K562 (cell line): ENCODE measurements around the gene NR0B2. TPM values are rescaled to one million over a fixed set of nuclear protein-coding genes. Genes with fewer than 3 reads are reported as not detected.
A peak's percentile ranks its signal among the peaks of the same experiment; 100 is the strongest.

ENCODE experiments used
- E2F6 ChIP-seq, 2 experiments: IDR thresholded peaks; 2 replicates each; pipeline ENCODE4 v1.6.1; 2011; ENCODE audit warnings: borderline replicate concordance in 1 of 2, control low read depth in 1 of 2, low read depth in 1 of 2, low read length in 1 of 2, mild to moderate bottlenecking in 1 of 2, mixed read lengths in 1 of 2, moderate library complexity in 1 of 2; ENCODE audit not compliant: insufficient read depth in 1 of 2, insufficient read length in 1 of 2, poor library complexity in 1 of 2, severe bottlenecking in 1 of 2; ENCODE audit errors: extremely low read depth in 1 of 2
- ESRRB ChIP-seq: fragments of 250-450 bp; sonication (Bioruptor Pico); IDR thresholded peaks from 2 replicates; pipeline ENCODE4 v1.5.0; 2020; ENCODE audit warnings: mild to moderate bottlenecking, moderate library complexity, borderline replicate concordance
- EWSR1 ChIP-seq: fragments of 450-650 bp; IDR thresholded peaks from 2 replicates; pipeline ENCODE4 v1.6.1; 2018; ENCODE audit warnings: borderline replicate concordance, mild to moderate bottlenecking, low read depth, moderate library complexity; ENCODE audit not compliant: partially characterized antibody
- ID3 ChIP-seq, 2 experiments: fragments of 250-450 bp in 1 of 2; fragments of 450-650 bp in 1 of 2; sonication (Bioruptor Pico) in 1 of 2; IDR thresholded peaks; 2 replicates each; pipeline versions ENCODE4 v1.6.1 to v1.8.0; 2016 to 2021; ENCODE audit warnings: mild to moderate bottlenecking in 2 of 2, moderate library complexity in 2 of 2, missing compliant biosample characterization in 1 of 2, missing genetic modification characterization in 1 of 2
- MBD2 ChIP-seq: sonication (generic); IDR thresholded peaks from 2 replicates; pipeline ENCODE4 v1.6.1; 2016; ENCODE audit warnings: low read depth, borderline replicate concordance
- MTA3 ChIP-seq: fragments of 450-650 bp; formaldehyde crosslinking; IDR thresholded peaks from 2 replicates; pipeline ENCODE4 v1.6.1; 2017; ENCODE audit warnings: mild to moderate bottlenecking, borderline replicate concordance
- NFATC3 ChIP-seq: fragments of 450-650 bp; IDR thresholded peaks from 2 replicates; pipeline ENCODE4 v1.6.1; 2017; ENCODE audit warnings: mild to moderate bottlenecking
- NFYB ChIP-seq: IDR thresholded peaks from 2 replicates; pipeline ENCODE4 v1.6.1; 2011; ENCODE audit warnings: mild to moderate bottlenecking, moderate library complexity; ENCODE audit not compliant: insufficient read length; ENCODE audit errors: extremely low read depth
- NKRF ChIP-seq: fragments of 450-650 bp; IDR thresholded peaks from 2 replicates; pipeline ENCODE4 v1.6.1; 2016; ENCODE audit warnings: borderline replicate concordance
- SRF ChIP-seq, 2 experiments: fragments of 250-450, 450-650 bp in 1 of 2; sonication (Bioruptor Pico) in 1 of 2; sonication (generic) in 1 of 2; formaldehyde crosslinking; IDR thresholded peaks; 2 replicates each; pipeline versions ENCODE4 v1.5.0 to v1.5.1; 2020 to 2022; ENCODE audit warnings: mild to moderate bottlenecking in 1 of 2, missing genetic modification reagents in 1 of 2
- SRSF9 ChIP-seq: fragments of 200-400 bp; formaldehyde crosslinking; IDR thresholded peaks from 2 replicates; pipeline ENCODE4 v1.6.1; 2017; ENCODE audit warnings: low read depth, low read length, borderline replicate concordance
- TAF1 ChIP-seq: IDR thresholded peaks from 2 replicates; pipeline ENCODE4 v1.6.1; 2011; ENCODE audit warnings: mild to moderate bottlenecking, low read length, moderate library complexity; ENCODE audit not compliant: insufficient read depth, control insufficient read depth, severe bottlenecking; ENCODE audit errors: extremely low read depth
- TCFL5 ChIP-seq: fragments of 250-450 bp; sonication (Bioruptor Pico); conservative IDR thresholded peaks from 2 replicates; pipeline ENCODE4 v1.6.1; 2021; ENCODE audit warnings: mild to moderate bottlenecking, moderate library complexity, matching md5 sums
- ZC3H4 ChIP-seq: sonication (generic); formaldehyde crosslinking; IDR thresholded peaks from 2 replicates; pipeline ENCODE4 v1.9.0; 2021; ENCODE audit warnings: missing genetic modification reagents, borderline replicate concordance
- ZNF436 ChIP-seq: fragments of 250-450, 450-650 bp; sonication (Bioruptor Pico); formaldehyde crosslinking; IDR thresholded peaks from 2 replicates; pipeline ENCODE4 v1.7.0; 2020; ENCODE audit warnings: mild to moderate bottlenecking
- ZNF639 ChIP-seq, 2 experiments: fragments of 200-800 bp in 1 of 2; sonication (Bioruptor generic) in 1 of 2; sonication (generic) in 1 of 2; formaldehyde crosslinking in 1 of 2; IDR thresholded peaks in 1 of 2; conservative IDR thresholded peaks in 1 of 2; 2 replicates each; pipeline versions ENCODE4 v1.5.0 to v1.6.1; 2016 to 2020; ENCODE audit warnings: missing compliant biosample characterization in 1 of 2, missing genetic modification characterization in 1 of 2, missing genetic modification reagents in 1 of 2
- ZNF707 ChIP-seq: fragments of 250-450 bp; sonication (Bioruptor Pico); conservative IDR thresholded peaks from 2 replicates; pipeline ENCODE4 v1.8.0; 2022; ENCODE audit warnings: inconsistent platforms, mild to moderate bottlenecking, moderate library complexity
- polyA plus RNA-seq, 8 experiments: library from polyadenylated mRNA; depleted of rRNA in 4 of 8; stranded (reverse) in 5 of 8; unstranded in 3 of 8; fragments of >200 nt; fragmentation: Nextera tagmentation in 2 of 8; fragmentation: Illumina TruSeq in 1 of 8; extraction: Ambion mirVana in 2 of 8; extraction: Trizol in 1 of 8; gene quantifications; 2 replicates each; pipeline versions ENCODE4 v1.2.1 to v1.2.3, GENCODE V29; 2011 to 2014; ENCODE audit warnings: inconsistent platforms in 1 of 8, missing spikeins in 1 of 8
- total RNA-seq, 7 experiments: library from RNA; depleted of rRNA in 6 of 7; stranded (reverse); fragments of >200 nt in 6 of 7; fragmentation: Illumina TruSeq in 2 of 7; extraction: Trizol in 2 of 7; gene quantifications; 2 replicates each; pipeline versions ENCODE4 v1.2.1 to v1.2.3, GENCODE V29; 2011 to 2021; ENCODE audit warnings: low replicate concordance in 1 of 7

The NR0B2 gene
- total and polyA plus RNA-seq, 9 of the 15 experiments (the other 6 are each of a cell fraction or from before 2014, with no cell fraction given), result not detected

GRCh38 chr1:26921540-26922430 lies 8.0 kb upstream of the NR0B2 start, which contains the start of gene NUDC (continued):
- TF ChIP-seq SRF (CRISPR knock-in tag; IDR thresholded peaks at IDR 0.05), result 0 out of 4 replicates have a peak, but pooled peaks of 1 of the 2 experiments have one; percentile 42
- TF ChIP-seq EWSR1, result no peak
- no peak for TF ChIP-seq ZNF707 (CRISPR knock-in tag)
- peak; percentile 81; the same call in 1 of the 2 replicates for TF ChIP-seq MTA3
- no peak for TF ChIP-seq ESRRB (CRISPR knock-in tag)
- TF ChIP-seq SRSF9, result no peak
- TF ChIP-seq ID3 (CRISPR knock-in tag; IDR thresholded peaks at IDR 0.05), result no peak
- peak; percentile 49; the same call in 1 of the 2 replicates for TF ChIP-seq ID3 (tag; IDR thresholded peaks at IDR 0.05)
- no peak for TF ChIP-seq ZNF436 (CRISPR knock-in tag)
- 0 out of 4 replicates have a peak, but pooled peaks of 1 of the 2 experiments have one; percentile 69 for TF ChIP-seq ZNF639 (CRISPR knock-in tag; conservative IDR thresholded peaks at IDR 0.05 in 1 of 2, IDR thresholded peaks at IDR 0.05 in 1 of 2)
- TF ChIP-seq NKRF, result peak; percentile 94
- TF ChIP-seq ZC3H4 (CRISPR knock-in tag), result peak; percentile 99
- peak; percentile 82 for TF ChIP-seq MBD2
- TF ChIP-seq NFATC3, result no peak
- TF ChIP-seq E2F6 (IDR thresholded peaks at IDR 0.05; ENCODE audit: borderline replicate concordance in 1 of 2, extremely low read depth in 1 of 2, insufficient read depth in 1 of 2, insufficient read length in 1 of 2, low read depth in 1 of 2, low read length in 1 of 2, poor library complexity in 1 of 2, severe bottlenecking in 1 of 2), result peak; percentile 89 to 96
- TF ChIP-seq NFYB, result peak; percentile 87
- TF ChIP-seq TCFL5, result no peak
- peak; percentile 87 for TF ChIP-seq TAF1
